SU-DHL-6 (cell line): Measurements from ENCODE around the gene ZCCHC7.

ENCODE experiments used
- CTCF ChIP-seq: fragments of 200-600 bp; sonication (generic); IDR thresholded peaks from one replicate; pipeline ENCODE4 v1.5.1; 2017; ENCODE audit warnings: antibody characterized with exemption, mild to moderate bottlenecking, low read length, moderate library complexity; ENCODE audit not compliant: insufficient read depth, poor library complexity, severe bottlenecking
- EZH2phosphoT487 ChIP-seq: fragments of 200-600 bp; sonication (generic), shearing (Covaris generic); conservative IDR thresholded peaks from 2 replicates; pipeline ENCODE4 v1.6.1; 2018; ENCODE audit warnings: mild to moderate bottlenecking, antibody characterized with exemption, low read length, moderate library complexity, mixed read lengths

- TF ChIP-seq CTCF = no peak
- no peak for TF ChIP-seq EZH2phosphoT487
Measured at GRCh38 chr9:37405350-37405749, 285.0 kb downstream of the ZCCHC7 start.
